ENCODE data around the gene IWS1. TPM values are rescaled to one million over a fixed set of nuclear protein-coding genes. Genes with fewer than 3 reads are reported as not detected.

The IWS1 gene
- total and polyA plus RNA-seq, 2 experiments from 2014 or later, result 45.9 to 47.8 TPM

DNA sequence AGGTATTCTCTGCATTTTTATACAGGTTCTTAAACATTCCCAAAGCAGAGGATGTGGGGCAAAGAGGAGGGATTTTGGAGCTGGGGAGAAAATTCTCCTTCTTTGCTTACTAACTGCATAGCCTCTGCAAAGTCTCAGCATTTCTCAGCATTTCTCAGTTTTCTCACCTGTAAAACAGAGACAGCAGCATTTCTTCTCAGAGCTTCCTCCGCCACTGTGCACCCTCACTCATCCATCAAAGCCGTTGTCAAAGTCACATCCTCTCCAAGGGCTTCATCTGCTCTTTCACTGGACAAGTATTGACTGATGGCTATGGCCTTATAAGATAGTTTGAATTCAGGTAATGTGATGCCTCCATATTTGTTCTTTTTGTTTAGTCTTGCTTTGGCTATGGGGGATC, 26.6 kb upstream of the IWS1 start:
- H4K20me1 ChIP-seq (ENCODE audit: insufficient read depth, poor library complexity, severe bottlenecking), result no peaks in the 10 kb centered on the region
- no peaks in the 10 kb centered on the region for H3K9me3 ChIP-seq (ENCODE audit: low read depth)
- no peaks in the 10 kb centered on the region for H3K27me3 ChIP-seq
- WGBS (ENCODE audit: low lambda C conversion rate, missing lambda C conversion rate), result 89% methylated on average over 2 of the region's 2 CpGs
- no peaks in the 10 kb centered on the region for H3K4me1 ChIP-seq (ENCODE audit: insufficient read depth)
- no peak overlapping the region for H2AFZ ChIP-seq
- H3K27ac ChIP-seq, result no peak overlapping the region
- H3K4me3 ChIP-seq, result no peak overlapping the region
- no peaks in the 10 kb centered on the region for H3K79me2 ChIP-seq
- no peak overlapping the region for H3K4me2 ChIP-seq
- H3K36me3 ChIP-seq (replicated peaks; ENCODE audit: insufficient read depth, low read depth), result no peaks in the 10 kb centered on the region
- no peak for DNase-seq (ENCODE audit: low spot score)
- no peak for TF ChIP-seq EZH2 (IDR thresholded peaks at IDR 0.05; ENCODE audit: borderline replicate concordance)
- TF ChIP-seq, protein P1, sequence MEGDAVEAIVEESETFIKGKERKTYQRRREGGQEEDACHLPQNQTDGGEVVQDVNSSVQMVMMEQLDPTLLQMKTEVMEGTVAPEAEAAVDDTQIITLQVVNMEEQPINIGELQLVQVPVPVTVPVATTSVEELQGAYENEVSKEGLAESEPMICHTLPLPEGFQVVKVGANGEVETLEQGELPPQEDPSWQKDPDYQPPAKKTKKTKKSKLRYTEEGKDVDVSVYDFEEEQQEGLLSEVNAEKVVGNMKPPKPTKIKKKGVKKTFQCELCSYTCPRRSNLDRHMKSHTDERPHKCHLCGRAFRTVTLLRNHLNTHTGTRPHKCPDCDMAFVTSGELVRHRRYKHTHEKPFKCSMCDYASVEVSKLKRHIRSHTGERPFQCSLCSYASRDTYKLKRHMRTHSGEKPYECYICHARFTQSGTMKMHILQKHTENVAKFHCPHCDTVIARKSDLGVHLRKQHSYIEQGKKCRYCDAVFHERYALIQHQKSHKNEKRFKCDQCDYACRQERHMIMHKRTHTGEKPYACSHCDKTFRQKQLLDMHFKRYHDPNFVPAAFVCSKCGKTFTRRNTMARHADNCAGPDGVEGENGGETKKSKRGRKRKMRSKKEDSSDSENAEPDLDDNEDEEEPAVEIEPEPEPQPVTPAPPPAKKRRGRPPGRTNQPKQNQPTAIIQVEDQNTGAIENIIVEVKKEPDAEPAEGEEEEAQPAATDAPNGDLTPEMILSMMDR (IDR thresholded peaks at IDR 0.05; ENCODE audit: poor library complexity), result no peak
- no peak for TF ChIP-seq EZH2phosphoT487 (IDR thresholded peaks at IDR 0.05; ENCODE audit: low read depth, severe bottlenecking, unreplicated experiment)
- H3K9me2 ChIP-seq (replicated peaks; ENCODE audit: insufficient read depth), result no peaks in the 10 kb centered on the region

DNA sequence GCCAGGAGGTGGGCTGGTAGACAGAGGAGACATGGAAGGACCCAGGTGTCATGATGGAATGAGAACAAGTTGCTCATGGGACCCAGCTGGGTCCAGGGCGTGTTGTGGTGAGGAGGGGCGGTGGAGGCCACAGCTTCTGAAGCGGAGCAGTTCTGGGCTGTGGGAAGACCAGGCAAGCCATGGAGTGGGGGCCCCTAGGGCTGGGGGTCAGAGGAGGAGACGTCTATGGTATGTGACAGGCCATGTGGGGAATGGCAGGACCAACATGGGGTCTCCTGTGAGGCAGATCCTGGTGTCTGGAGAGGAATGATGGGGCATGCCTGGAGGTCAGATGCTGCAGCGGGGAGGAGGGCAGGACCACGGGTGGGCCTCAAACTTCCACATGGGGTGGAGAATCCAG, 26.0 kb upstream of the IWS1 start:
- no peak for DNase-seq (ENCODE audit: low spot score)
- no peaks in the 10 kb centered on the region for H3K9me3 ChIP-seq (ENCODE audit: low read depth)
- H3K36me3 ChIP-seq (replicated peaks; ENCODE audit: insufficient read depth, low read depth), result no peaks in the 10 kb centered on the region
- H3K4me3 ChIP-seq, result no peak overlapping the region
- no peak overlapping the region for H3K4me2 ChIP-seq
- no peaks in the 10 kb centered on the region for H4K20me1 ChIP-seq (ENCODE audit: insufficient read depth, poor library complexity, severe bottlenecking)
- H3K79me2 ChIP-seq, result no peaks in the 10 kb centered on the region
- WGBS (ENCODE audit: low lambda C conversion rate, missing lambda C conversion rate), result 93% methylated on average over 6 of the region's 6 CpGs
- TF ChIP-seq, protein P1 (IDR thresholded peaks at IDR 0.05; ENCODE audit: poor library complexity), result no peak
- TF ChIP-seq EZH2 (IDR thresholded peaks at IDR 0.05; ENCODE audit: borderline replicate concordance) (no peak), EZH2phosphoT487 (IDR thresholded peaks at IDR 0.05; ENCODE audit: low read depth, severe bottlenecking, unreplicated experiment) (no peak)
- H3K27me3 ChIP-seq, result no peaks in the 10 kb centered on the region
- H2AFZ ChIP-seq, result no peak overlapping the region
- H3K9me2 ChIP-seq (replicated peaks; ENCODE audit: insufficient read depth), result no peaks in the 10 kb centered on the region
- no peaks in the 10 kb centered on the region for H3K4me1 ChIP-seq (ENCODE audit: insufficient read depth)
- no peak overlapping the region for H3K27ac ChIP-seq

DNA sequence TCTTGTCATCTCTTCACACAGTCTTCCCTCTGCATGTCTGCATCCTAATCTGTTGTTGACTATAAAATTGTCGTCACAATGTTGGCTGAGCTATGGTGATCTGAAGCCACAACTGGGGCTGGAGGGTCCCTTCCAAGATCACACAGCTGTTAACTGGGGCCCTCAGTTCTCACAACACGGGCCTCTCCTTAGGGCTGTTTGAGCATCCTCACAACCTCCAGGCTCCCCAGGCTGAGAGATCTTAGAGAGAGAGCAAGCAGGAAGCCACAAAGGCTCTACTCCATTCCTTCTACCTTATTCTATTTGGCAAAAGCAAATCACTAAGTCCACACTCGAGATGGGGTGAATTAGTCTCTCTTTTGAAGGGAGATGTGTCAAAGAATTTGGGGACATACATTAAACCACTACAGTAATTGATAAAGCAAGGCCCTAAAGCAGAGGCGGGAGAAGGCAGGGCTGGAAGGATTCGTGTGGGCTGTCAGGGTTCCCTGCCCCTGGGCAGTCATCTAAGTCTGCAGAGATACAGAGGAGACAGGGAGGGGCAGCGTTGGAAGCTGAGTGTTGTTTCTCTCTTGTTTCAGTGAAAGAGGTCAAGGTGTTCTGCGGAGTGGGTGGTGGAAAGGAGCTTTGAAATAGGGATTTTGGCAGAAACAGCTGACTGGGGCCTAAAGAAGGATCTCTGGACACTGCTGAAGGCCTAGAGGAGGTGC, 25.1 kb upstream of the IWS1 start:
- WGBS (ENCODE audit: low lambda C conversion rate, missing lambda C conversion rate), result 75% methylated on average over 7 of the region's 7 CpGs
- Histone ChIP-seq H3K9me2 (replicated peaks; ENCODE audit: insufficient read depth) (no peaks in the 10 kb centered on the region), H4K20me1 (ENCODE audit: insufficient read depth, poor library complexity, severe bottlenecking) (no peaks in the 10 kb centered on the region), H3K36me3 (replicated peaks; ENCODE audit: insufficient read depth, low read depth) (no peaks in the 10 kb centered on the region), H3K9me3 (ENCODE audit: low read depth) (no peaks in the 10 kb centered on the region), H2AFZ (no peak overlapping the region), H3K4me2 (no peak overlapping the region), H3K4me3 (no peak overlapping the region), H3K4me1 (ENCODE audit: insufficient read depth) (no peaks in the 10 kb centered on the region), H3K79me2 (no peaks in the 10 kb centered on the region), H3K27me3 (no peaks in the 10 kb centered on the region), H3K27ac (no peak overlapping the region)
- TF ChIP-seq EZH2 (IDR thresholded peaks at IDR 0.05; ENCODE audit: borderline replicate concordance) (no peak), EZH2phosphoT487 (IDR thresholded peaks at IDR 0.05; ENCODE audit: low read depth, severe bottlenecking, unreplicated experiment) (no peak)
- TF ChIP-seq, protein P1 (IDR thresholded peaks at IDR 0.05; ENCODE audit: poor library complexity), result no peak
- no peak for DNase-seq (ENCODE audit: low spot score)
